GM23248 (cell line): Measurements from ENCODE around the gene DNMT3L.

Experiments
- EZH2 ChIP-seq: fragments of 200-600 bp; sonication (generic); IDR thresholded peaks from 2 replicates; pipeline ENCODE4 v1.6.1; 2018; ENCODE audit warnings: antibody characterized with exemption, mild to moderate bottlenecking; ENCODE audit not compliant: insufficient read depth, poor library complexity, severe bottlenecking
- EZH2phosphoT487 ChIP-seq: fragments of 200-600 bp; sonication (generic); IDR thresholded peaks from 2 replicates; pipeline ENCODE4 v1.6.1; 2018; ENCODE audit warnings: antibody characterized with exemption, moderate library complexity, mild to moderate bottlenecking, low read depth; ENCODE audit not compliant: insufficient read depth

DNA sequence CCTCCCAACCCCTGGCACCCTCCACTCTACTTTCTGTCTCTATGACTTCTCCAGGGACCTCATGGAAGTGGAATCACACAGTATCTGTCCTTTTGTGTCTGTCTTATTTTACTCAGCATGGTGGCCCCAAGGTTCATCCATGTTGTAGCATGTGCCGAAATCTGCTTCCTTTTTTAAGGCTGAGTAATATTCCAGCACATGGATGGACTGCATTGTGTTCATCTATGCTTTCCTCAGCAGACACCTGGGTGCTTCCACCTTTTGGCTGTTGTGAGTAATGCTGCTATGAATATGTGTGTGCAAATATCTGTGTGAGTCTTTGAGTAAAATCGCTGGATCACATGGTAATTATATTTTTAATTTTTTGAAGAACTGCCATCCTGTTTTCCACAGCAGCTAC is 36.6 kb upstream of the DNMT3L start:
- no peak for TF ChIP-seq EZH2phosphoT487
- no peak for TF ChIP-seq EZH2
